Fibroblast of the conjunctiva (primary cell): Measurements from ENCODE around the gene TMEM89.

Source experiments
- DNase-seq: peaks from one replicate; pipeline ENCODE4 v3.0.0-alpha.2; 2010; ENCODE audit warnings: low read depth

TMEM89 gene

GRCh38 chr3:48612309-48612708 lies 9.3 kb downstream of the TMEM89 start:
- no peak for DNase-seq

- DNase-seq, result peak; percentile 89
Observed at GRCh38 chr3:48609088-48610005, 12.2 kb downstream of the TMEM89 start, which contains the start of gene UQCRC1. TSS of gene UQCRC1 (minus strand) at chr3:48609646. CDS start at chr3:48609620, 26 bp downstream.

- no peak for DNase-seq
Observed at GRCh38 chr3:48607519-48607918, 14.1 kb downstream of the TMEM89 start.

- DNase-seq, result no peak
Observed at GRCh38 chr3:48601622-48601994, 20.0 kb downstream of the TMEM89 start.

- no peak for DNase-seq
Observed at GRCh38 chr3:48600711-48601621, 20.6 kb downstream of the TMEM89 start.

- no peak for DNase-seq
Observed at GRCh38 chr3:48599509-48600285, 21.9 kb downstream of the TMEM89 start.

GRCh38 chr3:48599077-48599501 lies 22.5 kb downstream of the TMEM89 start:
- DNase-seq, result no peak

- peak; percentile 93 for DNase-seq
Observed at GRCh38 chr3:48598323-48599076, 23.1 kb downstream of the TMEM89 start.

- no peak for DNase-seq
Observed at GRCh38 chr3:48597408-48597800, 24.2 kb downstream of the TMEM89 start.

GRCh38 chr3:48596676-48597407 lies 24.7 kb downstream of the TMEM89 start:
- no peak for DNase-seq

GRCh38 chr3:48596157-48596556 lies 25.4 kb downstream of the TMEM89 start:
- no peak for DNase-seq

- DNase-seq, result peak; percentile 64
Observed at GRCh38 chr3:48595526-48596121, 25.9 kb downstream of the TMEM89 start.

GRCh38 chr3:48595075-48595525 lies 26.5 kb downstream of the TMEM89 start, which contains the start of gene COL7A1:
TSS of gene COL7A1 (minus strand) at chr3:48595329. CDS start at chr3:48595159, 170 bp downstream.
- DNase-seq, result no peak

GRCh38 chr3:48594417-48595049 lies 27.0 kb downstream of the TMEM89 start:
- no peak for DNase-seq

- no peak for DNase-seq
Observed at GRCh38 chr3:48593337-48593736, 28.2 kb downstream of the TMEM89 start.

GRCh38 chr3:48592519-48593087 lies 29.0 kb downstream of the TMEM89 start:
- no peak for DNase-seq

GRCh38 chr3:48591886-48592518 lies 29.6 kb downstream of the TMEM89 start:
- no peak for DNase-seq

- DNase-seq, result no peak
Observed at GRCh38 chr3:48591436-48591835, 30.1 kb downstream of the TMEM89 start.
